HG02763 (cell line): ENCODE measurements around the gene IMMP2L.

Experiments
- ATAC-seq: cut with Tn5 transposase; IDR thresholded peaks from one replicate; pipeline ENCODE4 v1.9.1; 2021; ENCODE audit warnings: mild to moderate bottlenecking, moderate library complexity; ENCODE audit not compliant: unreplicated experiment

The IMMP2L gene

DNA sequence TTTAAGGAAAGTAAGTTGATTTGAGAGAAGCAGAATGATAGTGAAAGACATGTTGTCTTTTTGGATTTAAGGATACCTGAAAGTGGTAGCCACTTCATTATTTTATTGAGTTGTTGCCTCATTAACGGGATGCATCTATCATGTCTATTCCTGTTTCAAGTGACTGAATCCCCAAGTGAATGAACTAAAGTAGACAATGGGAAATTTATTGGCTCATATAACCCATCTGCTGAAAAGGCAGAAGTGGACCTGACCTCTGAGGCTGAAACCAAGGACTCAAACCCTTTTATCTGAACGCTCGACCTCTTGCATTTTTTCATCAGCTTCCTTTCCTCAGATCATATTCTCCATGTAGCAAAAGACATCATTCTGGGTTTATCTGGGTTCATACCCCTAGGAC is 937.0 kb downstream of the IMMP2L start:
- no peak for ATAC-seq

DNA sequence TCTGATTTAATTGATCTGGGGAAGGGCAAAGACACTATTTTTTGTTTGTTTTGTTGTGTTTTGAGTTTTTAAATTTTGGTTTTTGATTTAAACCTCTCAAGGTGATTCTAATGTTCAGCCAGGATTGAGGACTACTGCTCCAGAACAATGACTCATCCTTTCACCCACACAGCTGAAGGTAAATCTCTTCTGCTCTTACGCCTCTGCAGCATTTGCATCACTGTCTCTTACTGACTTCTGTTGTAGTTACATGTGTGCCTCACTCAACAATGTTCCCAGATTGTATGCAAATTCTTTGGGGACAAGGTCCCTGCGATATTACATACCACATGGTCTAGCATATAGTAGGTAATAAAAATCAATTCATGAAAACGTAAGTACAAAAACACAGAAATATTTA is 938.9 kb downstream of the IMMP2L start:
- ATAC-seq = no peak

DNA sequence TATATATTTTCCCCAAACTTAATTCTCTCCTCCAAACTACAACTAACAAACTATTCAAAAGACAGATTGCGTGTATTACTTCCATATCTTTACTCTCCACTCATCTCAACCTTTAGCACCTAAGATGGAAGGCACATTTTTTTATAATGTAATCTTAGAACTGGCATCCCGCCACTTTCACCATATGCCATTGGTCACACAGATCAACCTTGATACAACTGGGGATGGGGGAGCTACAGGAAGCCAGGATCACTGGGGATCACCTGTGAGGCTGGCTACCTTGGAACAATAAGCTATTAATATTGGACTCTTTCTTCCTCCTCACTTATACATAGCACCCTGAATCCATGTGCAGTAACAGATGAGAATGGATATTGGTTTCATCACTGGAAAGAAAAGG is 941.0 kb downstream of the IMMP2L start:
- no peak for ATAC-seq

DNA sequence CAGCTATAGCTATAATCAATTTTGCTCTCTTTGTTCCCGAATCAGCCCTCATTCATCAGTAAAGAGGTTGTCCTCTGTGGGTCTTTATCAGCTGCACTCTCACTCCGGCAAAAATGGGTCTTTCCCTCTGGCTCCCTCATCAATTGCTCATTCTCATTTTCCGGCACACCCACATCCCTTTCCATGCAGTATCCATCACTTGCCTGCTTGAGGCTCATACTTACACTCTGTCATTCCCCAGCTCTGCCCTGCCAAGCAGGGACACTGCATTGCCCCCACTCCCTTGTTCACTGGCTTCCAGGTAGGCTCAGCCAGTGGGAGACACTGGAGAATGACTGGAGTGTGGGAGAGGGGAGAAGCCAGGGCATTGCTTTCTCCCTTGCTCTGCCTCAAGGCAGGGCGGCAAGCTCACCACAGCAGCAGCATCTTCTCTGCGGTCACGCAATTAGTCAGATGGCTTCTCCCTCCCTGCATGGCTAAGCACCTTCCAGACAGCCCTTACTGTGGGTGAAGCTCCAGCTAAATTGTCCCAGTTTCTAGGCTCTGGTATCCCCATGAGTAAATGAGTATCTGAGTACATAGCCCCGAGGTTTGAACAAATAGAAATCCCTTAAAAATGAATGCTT is 942.1 kb downstream of the IMMP2L start:
- ATAC-seq = no peak
